HepG2 (cell line): ENCODE results near the gene GDPD5. TPM values are rescaled to one million over a fixed set of nuclear protein-coding genes. Genes with fewer than 3 reads are reported as not detected.
A peak's percentile ranks its signal among the peaks of the same experiment; 100 is the strongest.

Source experiments
- ATAC-seq: fragments of 200-7000 bp; cut with Tn5 transposase; 3 replicates; pipeline ENCODE4 v1.9.1; 2020; ENCODE audit warnings: mild to moderate bottlenecking, moderate library complexity
- BruUV-seq: library from RNA; stranded (reverse); fragments of 400-500 nt; replicated peaks from 2 replicates; lab custom pipeline; 2021; lab: Mats Ljungman, UMichigan
- CTCF ChIA-PET: fragments of 300-600 bp; formaldehyde crosslinking; extraction: SDS; loops from one replicate; lab custom pipeline; 2021; ENCODE audit warnings: low total read pairs, inconsistent platforms, low intra/inter-chr PET ratio; lab: Yijun Ruan, JAX
- POLR2A ChIA-PET: fragments of 350-600 bp; sonication (Branson Sonifier 250); formaldehyde crosslinking; loops from one replicate; lab custom pipeline; 2020; ENCODE audit warnings: antibody characterized with exemption, inconsistent platforms; lab: Yijun Ruan, JAX
- DNase-seq: peaks from one replicate; pipeline ENCODE4 v3.0.0-alpha.2; 2015; ENCODE audit warnings: low spot score
- FAIRE-seq: peaks from 3 replicates; lab custom pipeline; 2011; peaks lifted over from hg19 to GRCh38; lab: Jason Lieb, UNC
- H2AFZ ChIP-seq: one replicate; pipeline ENCODE4 v1.6.1; 2011; ENCODE audit warnings: low read length, inconsistent platforms
- H3K27ac ChIP-seq: fragments of 300-600 bp; 3 replicates; pipeline ENCODE4 v1.8.0; 2011; ENCODE audit warnings: mixed run types, mild to moderate bottlenecking, mixed read lengths, low read length, inconsistent platforms; ENCODE audit not compliant: insufficient read depth; ENCODE audit errors: extremely low read length
- H3K27me3 ChIP-seq, 2 experiments: fragments of 200-600 bp in 1 of 2; 2 replicates in 1 of 2; 3 replicates in 1 of 2; pipeline versions ENCODE4 v1.6.0 to v1.8.0; 2011; ENCODE audit warnings: low read length in 2 of 2, mild to moderate bottlenecking in 2 of 2, moderate library complexity in 2 of 2, inconsistent platforms in 1 of 2; ENCODE audit not compliant: insufficient read depth in 2 of 2, control insufficient read depth in 1 of 2
- H3K36me3 ChIP-seq, 2 experiments: fragments of 200-600 bp in 1 of 2; replicated peaks in 1 of 2; 2 replicates in 1 of 2; 3 replicates in 1 of 2; pipeline versions ENCODE4 v1.5.1 to v1.8.0; 2011; ENCODE audit warnings: low read length in 2 of 2, inconsistent platforms in 1 of 2; ENCODE audit not compliant: insufficient read depth in 2 of 2, control insufficient read depth in 1 of 2
- H3K4me1 ChIP-seq: 2 replicates; pipeline ENCODE4 v1.5.1; 2012; ENCODE audit warnings: low read length, inconsistent platforms; ENCODE audit not compliant: insufficient read depth
- H3K4me2 ChIP-seq: 2 replicates; pipeline ENCODE4 v1.6.0; 2011; ENCODE audit warnings: low read depth, low read length, inconsistent platforms
- H3K4me3 ChIP-seq, 3 experiments: fragments of 200-600 bp in 1 of 3; sonication (generic), shearing (Covaris generic) in 1 of 3; replicated peaks in 1 of 3; 2 replicates each; pipeline ENCODE4 v1.5.1; 2011 to 2016; ENCODE audit warnings: low read length in 3 of 3, inconsistent platforms in 2 of 3, low read depth in 2 of 3, mild to moderate bottlenecking in 2 of 3, control low read depth in 1 of 3, mixed read lengths in 1 of 3; ENCODE audit not compliant: insufficient read depth in 1 of 3
- H3K79me2 ChIP-seq: one replicate; pipeline ENCODE4 v1.6.1; 2011; ENCODE audit warnings: low read length, inconsistent platforms; ENCODE audit not compliant: insufficient read depth
- H3K9ac ChIP-seq: 2 replicates; pipeline ENCODE4 v1.6.0; 2011; ENCODE audit warnings: mild to moderate bottlenecking, low read depth, low read length, inconsistent platforms; ENCODE audit not compliant: insufficient read depth
- H3K9me3 ChIP-seq: 2 replicates; pipeline ENCODE4 v1.5.1; 2012; ENCODE audit warnings: mild to moderate bottlenecking, low read length
- H4K20me1 ChIP-seq: 2 replicates; pipeline ENCODE4 v1.6.0; 2011; ENCODE audit warnings: inconsistent platforms, mild to moderate bottlenecking, low read length, moderate library complexity; ENCODE audit not compliant: insufficient read depth
- EP300 ChIP-seq, 3 experiments: sonication (generic) in 1 of 3; formaldehyde crosslinking in 1 of 3; IDR thresholded peaks; 2 replicates each; pipeline versions ENCODE4 v1.5.1 to v1.6.1; 2011 to 2020; ENCODE audit warnings: low read depth in 2 of 3, low read length in 2 of 3, borderline replicate concordance in 1 of 3, improper control_type of control experiment in 1 of 3, mild to moderate bottlenecking in 1 of 3, missing genetic modification reagents in 1 of 3, moderate library complexity in 1 of 3
- MAF1 ChIP-seq: sonication (generic); formaldehyde crosslinking; IDR thresholded peaks from 2 replicates; pipeline ENCODE4 v1.5.0; 2020; ENCODE audit warnings: missing genetic modification reagents, borderline replicate concordance
- NR2F6 ChIP-seq, 2 experiments: IDR thresholded peaks; 2 replicates each; pipeline ENCODE4 v1.6.1; 2016; ENCODE audit warnings: antibody characterized with exemption in 1 of 2, mild to moderate bottlenecking in 1 of 2
- RBFOX2 ChIP-seq: fragments of 200-400 bp; formaldehyde crosslinking; IDR thresholded peaks from 2 replicates; pipeline ENCODE4 v1.6.1; 2017; ENCODE audit warnings: low read depth, mild to moderate bottlenecking, low read length
- TP53 ChIP-seq: sonication (generic); formaldehyde crosslinking; conservative IDR thresholded peaks from 2 replicates; pipeline ENCODE4 v1.4.0; 2020; ENCODE audit warnings: missing genetic modification reagents
- ZNF768 ChIP-seq: sonication (generic); formaldehyde crosslinking; IDR thresholded peaks from 2 replicates; pipeline ENCODE4 v1.4.0; 2020; ENCODE audit warnings: missing genetic modification reagents
- WGBS: methylation state at CpG from one replicate; pipeline ENCODE4 v1.1.6; 2017; ENCODE audit warnings: low lambda C conversion rate; 5-methylcytosine and 5-hydroxymethylcytosine counted together
- in situ Hi-C: cut with HindIII; loops from 2 replicates; pipeline ENCODE4 v1.10.0; 2017; ENCODE audit warnings: low pct_unique_long_range_greater_than_20kb; ENCODE audit not compliant: extremely low pct_ligation_motif_present
- intact Hi-C: fragments of 100-400 bp; cut with micrococcal nuclease; formaldehyde crosslinking; loops from one replicate; pipeline ENCODE4 v1.10.0; 2022; ENCODE audit not compliant: unreplicated experiment
- polyA plus RNA-seq, 8 experiments: library from polyadenylated mRNA; depleted of rRNA in 3 of 8; stranded (reverse) in 7 of 8; unstranded in 1 of 8; fragments of >200 nt; fragmentation: Illumina TruSeq in 4 of 8; extraction: Trizol in 4 of 8; gene quantifications; 2 replicates each; pipeline versions ENCODE4 v1.2.1 to v1.2.3, GENCODE V29; 2011 to 2016; ENCODE audit warnings: low read depth in 4 of 8, missing spikeins in 1 of 8, mixed read lengths in 1 of 8; ENCODE audit not compliant: insufficient read depth in 1 of 8
- total RNA-seq, 5 experiments: library from RNA; depleted of rRNA; stranded (reverse); fragments of >200 nt; fragmentation: Illumina TruSeq; extraction: Trizol; gene quantifications; 2 replicates each; pipeline ENCODE4 v1.2.3, GENCODE V29; 2016; ENCODE audit warnings: low read depth in 1 of 5
- TF ChIP-seq, protein P1 (sequence below): sonication (generic); formaldehyde crosslinking; IDR thresholded peaks from 2 replicates; pipeline ENCODE4 v1.4.0; 2020; ENCODE audit warnings: missing genetic modification reagents, borderline replicate concordance
- TF ChIP-seq, protein P2 (sequence below): IDR thresholded peaks from 2 replicates; pipeline ENCODE4 v1.6.1; 2016; ENCODE audit warnings: control low read depth
- TF ChIP-seq, protein P3 (sequence below): sonication (generic); formaldehyde crosslinking; IDR thresholded peaks from 2 replicates; pipeline ENCODE4 v1.4.0; 2020; ENCODE audit warnings: missing genetic modification reagents
- TF ChIP-seq, protein P4 (sequence below): IDR thresholded peaks from 2 replicates; pipeline ENCODE4 v1.6.1; 2016; ENCODE audit warnings: mild to moderate bottlenecking, missing biosample characterization, missing genetic modification reagents

The GDPD5 gene
- total and polyA plus RNA-seq, 2 of the 13 experiments (the other 11 are each of a cell fraction or from before 2014, with no cell fraction given) = 55.0 to 67.5 TPM

DNA sequence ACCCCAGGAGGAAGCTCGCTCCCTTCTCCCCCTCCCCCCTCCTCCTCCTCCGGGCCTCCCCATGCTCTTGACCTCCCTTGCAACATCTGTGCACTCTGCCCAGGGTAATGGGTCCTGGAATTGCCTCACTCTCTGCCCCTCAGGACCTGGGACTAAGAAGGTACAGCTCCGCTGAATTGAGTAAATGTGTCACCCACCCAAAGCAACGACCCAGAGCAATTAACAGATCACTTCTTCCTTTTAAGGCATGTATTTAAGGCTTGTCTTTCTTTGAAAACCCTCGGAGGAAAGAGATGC, 15.1 kb downstream of the GDPD5 start:
- peaks cover 100% of the 10 kb centered on the region for H3K4me1 ChIP-seq
- CTCF ChIA-PET = no interaction called here
- POLR2A ChIA-PET = interaction anchor here (1.5 to 2.7 kb wide), 5 partner anchors 9 to 18 kb away, joined by 3 to 17 read pairs (median 4); partner anchors contain the start of gene GDPD5
- H4K20me1 ChIP-seq = peaks cover 6% of the 10 kb centered on the region
- peaks cover 6 to 29% of the 10 kb centered on the region in 2 experiments; a peak in 2 of 5 replicates for H3K36me3 ChIP-seq
- H3K27me3 ChIP-seq = no peaks in the 10 kb centered on the region
- H3K27ac ChIP-seq = peak overlapping the region; percentile 12
- FAIRE-seq (no peak), ATAC-seq (peak; percentile 12; the same call in 2 of the 3 replicates), DNase-seq (no peak)
- no peaks in the 10 kb centered on the region for H3K9me3 ChIP-seq
- H2AFZ ChIP-seq = no peak overlapping the region
- no peak overlapping the region for H3K9ac ChIP-seq
- intact Hi-C loops = no loop called here
- in situ Hi-C loops = no loop called here
- peaks cover 33% of the 10 kb centered on the region for H3K79me2 ChIP-seq
- BruUV-seq = no TSS peak
- H3K4me3 ChIP-seq = no peak overlapping the region
- H3K4me2 ChIP-seq = no peak overlapping the region
- 26% methylated on average over 5 of the region's 5 CpGs for WGBS
- TF ChIP-seq, protein P1, sequence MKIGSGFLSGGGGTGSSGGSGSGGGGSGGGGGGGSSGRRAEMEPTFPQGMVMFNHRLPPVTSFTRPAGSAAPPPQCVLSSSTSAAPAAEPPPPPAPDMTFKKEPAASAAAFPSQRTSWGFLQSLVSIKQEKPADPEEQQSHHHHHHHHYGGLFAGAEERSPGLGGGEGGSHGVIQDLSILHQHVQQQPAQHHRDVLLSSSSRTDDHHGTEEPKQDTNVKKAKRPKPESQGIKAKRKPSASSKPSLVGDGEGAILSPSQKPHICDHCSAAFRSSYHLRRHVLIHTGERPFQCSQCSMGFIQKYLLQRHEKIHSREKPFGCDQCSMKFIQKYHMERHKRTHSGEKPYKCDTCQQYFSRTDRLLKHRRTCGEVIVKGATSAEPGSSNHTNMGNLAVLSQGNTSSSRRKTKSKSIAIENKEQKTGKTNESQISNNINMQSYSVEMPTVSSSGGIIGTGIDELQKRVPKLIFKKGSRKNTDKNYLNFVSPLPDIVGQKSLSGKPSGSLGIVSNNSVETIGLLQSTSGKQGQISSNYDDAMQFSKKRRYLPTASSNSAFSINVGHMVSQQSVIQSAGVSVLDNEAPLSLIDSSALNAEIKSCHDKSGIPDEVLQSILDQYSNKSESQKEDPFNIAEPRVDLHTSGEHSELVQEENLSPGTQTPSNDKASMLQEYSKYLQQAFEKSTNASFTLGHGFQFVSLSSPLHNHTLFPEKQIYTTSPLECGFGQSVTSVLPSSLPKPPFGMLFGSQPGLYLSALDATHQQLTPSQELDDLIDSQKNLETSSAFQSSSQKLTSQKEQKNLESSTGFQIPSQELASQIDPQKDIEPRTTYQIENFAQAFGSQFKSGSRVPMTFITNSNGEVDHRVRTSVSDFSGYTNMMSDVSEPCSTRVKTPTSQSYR (CRISPR knock-in tag) = peak; percentile 74; the same call in 1 of the 2 replicates
- TF ChIP-seq NR2F6 (IDR thresholded peaks at IDR 0.05) (peak; percentile 54; the same call in 1 of the 2 replicates), NR2F6 (CRISPR knock-in tag; IDR thresholded peaks at IDR 0.05) (peak; percentile 62; the same call in 1 of the 2 replicates), MAF1 (CRISPR knock-in tag) (no peak), EP300 (IDR thresholded peaks at IDR 0.05; ENCODE audit: low read depth in 2 of 2, low read length in 2 of 2) (peak in 1 of 2 experiments; percentile 20; a peak in 1 of 4 replicates), EP300 (CRISPR knock-in tag; IDR thresholded peaks at IDR 0.05; ENCODE audit: borderline replicate concordance) (no peak), ZNF768 (CRISPR knock-in tag) (no peak), TP53 (CRISPR knock-in tag) (no peak), RBFOX2 (no peak)
- TF ChIP-seq, protein P2, sequence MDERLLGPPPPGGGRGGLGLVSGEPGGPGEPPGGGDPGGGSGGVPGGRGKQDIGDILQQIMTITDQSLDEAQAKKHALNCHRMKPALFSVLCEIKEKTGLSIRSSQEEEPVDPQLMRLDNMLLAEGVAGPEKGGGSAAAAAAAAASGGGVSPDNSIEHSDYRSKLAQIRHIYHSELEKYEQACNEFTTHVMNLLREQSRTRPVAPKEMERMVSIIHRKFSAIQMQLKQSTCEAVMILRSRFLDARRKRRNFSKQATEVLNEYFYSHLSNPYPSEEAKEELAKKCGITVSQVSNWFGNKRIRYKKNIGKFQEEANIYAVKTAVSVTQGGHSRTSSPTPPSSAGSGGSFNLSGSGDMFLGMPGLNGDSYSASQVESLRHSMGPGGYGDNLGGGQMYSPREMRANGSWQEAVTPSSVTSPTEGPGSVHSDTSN (CRISPR knock-in tag) = no peak
- TF ChIP-seq, protein P3, sequence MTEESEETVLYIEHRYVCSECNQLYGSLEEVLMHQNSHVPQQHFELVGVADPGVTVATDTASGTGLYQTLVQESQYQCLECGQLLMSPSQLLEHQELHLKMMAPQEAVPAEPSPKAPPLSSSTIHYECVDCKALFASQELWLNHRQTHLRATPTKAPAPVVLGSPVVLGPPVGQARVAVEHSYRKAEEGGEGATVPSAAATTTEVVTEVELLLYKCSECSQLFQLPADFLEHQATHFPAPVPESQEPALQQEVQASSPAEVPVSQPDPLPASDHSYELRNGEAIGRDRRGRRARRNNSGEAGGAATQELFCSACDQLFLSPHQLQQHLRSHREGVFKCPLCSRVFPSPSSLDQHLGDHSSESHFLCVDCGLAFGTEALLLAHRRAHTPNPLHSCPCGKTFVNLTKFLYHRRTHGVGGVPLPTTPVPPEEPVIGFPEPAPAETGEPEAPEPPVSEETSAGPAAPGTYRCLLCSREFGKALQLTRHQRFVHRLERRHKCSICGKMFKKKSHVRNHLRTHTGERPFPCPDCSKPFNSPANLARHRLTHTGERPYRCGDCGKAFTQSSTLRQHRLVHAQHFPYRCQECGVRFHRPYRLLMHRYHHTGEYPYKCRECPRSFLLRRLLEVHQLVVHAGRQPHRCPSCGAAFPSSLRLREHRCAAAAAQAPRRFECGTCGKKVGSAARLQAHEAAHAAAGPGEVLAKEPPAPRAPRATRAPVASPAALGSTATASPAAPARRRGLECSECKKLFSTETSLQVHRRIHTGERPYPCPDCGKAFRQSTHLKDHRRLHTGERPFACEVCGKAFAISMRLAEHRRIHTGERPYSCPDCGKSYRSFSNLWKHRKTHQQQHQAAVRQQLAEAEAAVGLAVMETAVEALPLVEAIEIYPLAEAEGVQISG (CRISPR knock-in tag) = no peak
- TF ChIP-seq, protein P4, sequence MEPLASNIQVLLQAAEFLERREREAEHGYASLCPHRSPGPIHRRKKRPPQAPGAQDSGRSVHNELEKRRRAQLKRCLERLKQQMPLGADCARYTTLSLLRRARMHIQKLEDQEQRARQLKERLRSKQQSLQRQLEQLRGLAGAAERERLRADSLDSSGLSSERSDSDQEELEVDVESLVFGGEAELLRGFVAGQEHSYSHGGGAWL (CRISPR knock-in tag) = no peak
